SK-N-DZ (cell line): Measurements from ENCODE around the gene NAXE.
"Not testable (repeated sequence)": the region's sequence is repeated elsewhere in the genome, so short reads cannot be mapped to it uniquely, and the experiment has no call there.

Experiments used
- DNase-seq: peaks from one replicate; pipeline ENCODE4 v3.0.0-alpha.2; 2015; ENCODE audit warnings: low spot score

NAXE gene

DNA sequence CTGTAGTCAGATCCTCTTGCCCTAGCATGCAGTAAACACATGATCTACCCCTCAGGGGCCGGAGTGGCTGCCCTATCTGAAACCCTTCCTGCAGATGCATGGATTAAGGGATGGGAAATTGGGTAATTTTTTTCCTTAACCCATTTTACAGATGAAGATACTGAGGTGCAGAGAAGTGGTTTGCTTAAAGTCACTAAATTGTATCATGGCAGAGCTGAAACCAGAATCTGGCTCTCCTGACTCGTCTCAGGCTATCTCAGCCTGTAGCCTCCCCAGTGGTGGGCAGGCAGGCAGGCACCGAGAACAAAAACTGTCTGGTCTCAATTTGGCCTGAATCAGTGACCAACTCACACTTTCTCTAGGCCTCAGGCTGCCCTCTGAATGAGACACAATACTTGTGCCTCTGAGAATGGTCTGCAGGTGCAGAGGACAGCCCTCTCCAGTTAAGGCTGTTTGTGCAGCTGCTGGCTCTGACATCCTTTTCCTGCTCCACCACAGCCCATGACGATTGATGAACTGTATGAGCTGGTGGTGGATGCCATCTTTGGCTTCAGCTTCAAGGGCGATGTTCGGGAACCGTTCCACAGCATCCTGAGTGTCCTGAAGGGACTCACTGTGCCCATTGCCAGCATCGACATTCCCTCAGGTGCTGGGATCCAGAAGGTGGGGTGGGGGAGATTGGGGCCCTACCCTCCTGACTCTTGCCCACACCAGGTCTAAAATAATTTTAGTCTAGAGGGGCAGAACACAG, 1.5 kb downstream of the NAXE start:
- no peak for DNase-seq

GRCh38 chr1:156593661-156593989, 2.0 kb downstream of the NAXE start:
- no peak for DNase-seq

- no peak for DNase-seq
Observed at GRCh38 chr1:156594190-156594589, 2.6 kb downstream of the NAXE start.

- no peak for DNase-seq
Observed at GRCh38 chr1:156595016-156595415, 3.4 kb downstream of the NAXE start.

GRCh38 chr1:156596426-156596825, 4.8 kb downstream of the NAXE start:
- DNase-seq: no peak

DNA sequence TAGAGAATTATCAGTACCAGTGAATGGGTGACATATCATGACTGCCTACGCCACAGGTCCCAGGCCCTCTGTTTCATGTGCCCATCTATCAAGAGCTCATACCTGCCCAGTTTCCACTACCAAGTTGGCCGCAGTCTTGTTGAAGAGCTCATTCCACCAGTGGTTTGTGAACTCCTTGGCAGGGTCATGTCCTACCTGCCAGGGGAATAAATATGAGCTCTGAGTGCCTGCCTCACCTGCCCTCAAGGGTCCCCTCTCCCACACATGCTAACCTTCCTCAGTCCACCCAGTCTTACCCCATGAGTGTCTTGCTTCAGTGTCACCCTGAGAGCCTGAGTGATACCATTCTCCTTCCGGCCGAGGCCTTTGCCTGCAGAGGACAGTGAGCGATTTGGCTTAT, 6.5 kb downstream of the NAXE start:
- no peak for DNase-seq

GRCh38 chr1:156598731-156599432, 7.3 kb downstream of the NAXE start:
- DNase-seq: no peak

DNA sequence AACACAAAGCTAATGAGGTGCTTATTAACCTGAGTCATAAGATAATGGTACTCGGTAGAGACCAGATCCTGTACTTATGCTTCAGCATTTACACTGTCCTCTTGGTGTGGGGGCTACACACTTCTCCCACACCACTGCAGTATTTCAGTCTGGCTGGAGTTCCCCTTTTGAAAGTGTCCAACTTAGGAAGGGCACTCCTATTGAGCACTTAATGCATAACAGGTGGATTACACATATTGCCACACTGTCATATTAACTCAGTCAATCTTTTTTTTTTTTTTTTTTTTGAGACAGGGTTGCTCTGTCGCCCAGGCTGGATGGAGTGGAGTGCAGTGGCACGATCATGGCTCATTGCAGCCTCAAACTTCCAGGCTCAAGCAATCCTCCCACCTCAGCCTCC, 8.2 kb downstream of the NAXE start:
- DNase-seq: no peak

DNA sequence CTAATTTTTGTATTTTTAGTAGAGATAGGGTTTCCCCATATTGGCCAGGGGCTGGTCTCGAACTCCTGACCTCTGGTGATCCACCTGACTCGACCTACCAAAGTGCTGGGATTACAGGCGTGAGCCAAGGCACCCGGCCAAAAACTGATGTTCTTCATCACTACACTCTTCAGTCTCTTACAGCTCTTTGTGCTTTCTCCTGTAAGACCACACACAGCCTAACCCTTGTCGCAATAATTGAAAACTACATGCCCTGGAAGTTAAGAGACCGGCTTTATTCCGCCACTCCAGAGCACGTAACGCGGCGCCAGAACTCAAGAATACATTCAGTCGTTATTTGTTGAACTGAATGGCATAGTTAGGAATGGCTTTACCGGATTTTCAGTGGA, 9.2 kb downstream of the NAXE start:
- no peak for DNase-seq

DNA sequence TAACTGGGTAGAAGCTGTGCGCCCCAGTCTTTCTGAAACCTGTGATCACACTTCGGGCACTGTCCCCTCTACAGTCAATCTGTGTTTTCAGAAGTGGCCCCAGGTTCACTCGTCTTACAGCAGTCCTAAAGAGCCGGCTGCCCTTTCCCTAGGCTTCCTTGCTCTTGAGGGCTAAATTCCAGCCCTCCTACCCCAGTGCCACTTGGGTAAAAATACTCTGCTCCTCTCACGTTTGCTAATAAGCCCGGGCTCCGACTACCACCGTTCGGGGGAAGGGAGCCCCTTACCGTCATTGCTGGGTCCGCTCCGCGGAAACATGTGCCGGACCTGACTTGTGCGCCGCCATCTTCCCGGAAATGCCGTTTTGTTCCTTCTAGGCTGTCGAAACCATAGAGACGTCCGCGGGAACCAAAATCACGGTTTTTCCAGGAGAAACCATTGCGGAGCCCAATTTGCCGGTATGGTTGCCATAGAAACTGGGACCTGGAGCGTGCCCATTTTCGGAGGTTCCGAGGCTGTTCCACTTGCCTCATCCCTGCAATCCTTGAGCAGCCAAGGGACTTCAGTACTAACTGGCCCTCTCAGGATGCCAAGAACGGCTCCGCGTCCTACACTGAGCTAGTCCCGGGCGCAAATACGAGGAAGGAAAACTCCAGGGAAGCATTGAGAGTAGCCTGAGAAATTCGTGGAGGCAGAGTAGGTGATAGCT, 9.7 kb downstream of the NAXE start, which contains the start of gene GPATCH4:
Gene GPATCH4 (minus strand): TSS at position 358 of the 709 bp plus-strand sequence.
- peak; percentile 91 for DNase-seq

DNA sequence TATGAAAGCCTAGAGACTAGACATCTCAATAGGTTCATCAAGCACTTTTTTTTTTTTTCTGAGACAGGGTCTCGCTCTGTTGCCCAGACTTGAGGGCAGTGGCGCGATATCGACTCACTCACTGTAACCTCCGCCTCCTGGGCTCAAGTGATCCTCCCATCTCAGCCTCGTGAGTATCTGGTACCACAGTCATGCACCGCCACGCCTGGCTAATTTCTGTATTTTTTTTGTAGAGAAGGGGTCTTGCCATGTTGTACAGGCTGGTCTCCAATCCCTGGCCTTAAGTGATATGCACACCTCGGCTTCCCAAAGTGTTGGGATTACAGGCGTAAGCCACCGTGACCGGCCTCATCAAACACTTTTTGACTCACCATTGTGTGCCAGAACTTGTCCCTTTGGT, 10.3 kb downstream of the NAXE start:
- DNase-seq: no peak

DNA sequence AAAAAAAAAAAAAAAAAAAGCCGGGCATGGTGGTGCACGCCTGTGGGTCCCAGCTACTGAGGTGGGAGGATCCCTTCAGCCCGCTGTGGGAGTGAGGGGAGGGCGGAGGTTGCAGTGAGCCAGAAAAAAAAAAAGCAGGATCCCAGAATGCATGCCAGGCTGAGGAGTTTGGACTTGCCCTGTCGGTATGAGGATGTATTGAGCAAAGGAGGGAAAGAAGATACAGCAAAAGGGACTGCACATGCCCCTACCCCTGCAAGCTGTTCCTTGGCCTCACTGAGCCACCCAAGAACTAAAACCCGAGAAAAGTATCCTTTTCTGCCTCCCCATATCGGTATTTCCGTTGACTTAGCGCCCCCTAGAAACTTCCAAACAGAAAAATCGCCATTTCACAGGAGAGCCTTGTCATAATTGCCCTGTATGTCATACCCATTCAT, 11.0 kb downstream of the NAXE start:
- DNase-seq: no peak

- not testable (repeated sequence) for DNase-seq
Observed at GRCh38 chr1:156607344-156607743, 15.8 kb downstream of the NAXE start.

DNA sequence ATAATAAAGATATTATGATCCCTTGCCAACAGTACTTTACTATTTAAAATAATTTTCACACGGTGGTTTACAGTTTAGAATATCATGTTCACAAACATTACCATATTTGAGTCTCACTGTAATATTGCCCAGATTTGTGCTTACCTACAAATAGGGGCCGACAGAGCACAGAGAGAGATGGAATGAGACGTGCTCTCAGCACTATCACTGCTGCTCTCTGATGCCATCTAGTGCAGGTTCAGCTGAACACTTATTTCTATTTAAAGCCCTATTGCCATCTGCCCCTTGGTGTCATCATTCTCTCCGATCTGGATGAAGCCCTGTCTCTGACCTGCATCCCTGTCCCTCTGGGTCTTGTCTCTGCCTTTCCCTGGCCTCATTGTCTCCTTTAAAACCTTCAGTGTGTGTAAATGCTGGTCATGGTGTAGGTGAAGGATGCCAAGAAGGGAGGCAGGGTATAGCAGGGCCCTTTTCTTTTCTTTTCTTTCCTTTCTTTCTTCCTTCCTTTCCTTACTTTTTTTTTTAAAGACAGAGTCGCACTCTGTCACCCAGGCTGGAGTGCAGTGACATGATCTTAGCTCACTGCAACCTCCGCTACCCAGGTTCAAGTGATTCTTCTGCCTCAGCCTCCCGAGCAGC, 16.6 kb downstream of the NAXE start:
- peak; percentile 87 for DNase-seq

GRCh38 chr1:156608981-156609380, 17.4 kb downstream of the NAXE start:
- DNase-seq: peak; percentile 64

GRCh38 chr1:156610072-156610471, 18.5 kb downstream of the NAXE start:
- DNase-seq: not testable (repeated sequence)

DNA sequence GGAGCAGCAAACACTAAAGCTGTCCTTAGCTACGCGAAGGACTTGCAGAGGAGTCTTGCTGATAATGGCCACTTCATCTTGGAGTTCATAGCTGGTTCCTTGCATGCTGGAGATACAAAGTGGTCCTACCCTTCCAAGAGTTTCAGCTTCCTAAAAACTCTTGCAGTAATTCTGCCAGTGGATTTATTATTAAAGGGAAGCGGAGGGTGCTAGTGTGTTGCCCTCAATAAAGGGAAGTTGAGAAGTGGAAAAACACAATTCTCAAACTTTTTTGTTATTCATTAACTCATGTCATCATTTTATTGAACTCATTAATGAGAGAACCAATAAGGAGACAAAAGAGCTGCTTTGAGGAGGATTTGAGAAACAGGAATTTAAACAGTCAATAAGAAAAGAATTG, 21.1 kb downstream of the NAXE start:
- DNase-seq: no peak

GRCh38 chr1:156615946-156616345, 24.4 kb downstream of the NAXE start:
- DNase-seq: no peak

DNA sequence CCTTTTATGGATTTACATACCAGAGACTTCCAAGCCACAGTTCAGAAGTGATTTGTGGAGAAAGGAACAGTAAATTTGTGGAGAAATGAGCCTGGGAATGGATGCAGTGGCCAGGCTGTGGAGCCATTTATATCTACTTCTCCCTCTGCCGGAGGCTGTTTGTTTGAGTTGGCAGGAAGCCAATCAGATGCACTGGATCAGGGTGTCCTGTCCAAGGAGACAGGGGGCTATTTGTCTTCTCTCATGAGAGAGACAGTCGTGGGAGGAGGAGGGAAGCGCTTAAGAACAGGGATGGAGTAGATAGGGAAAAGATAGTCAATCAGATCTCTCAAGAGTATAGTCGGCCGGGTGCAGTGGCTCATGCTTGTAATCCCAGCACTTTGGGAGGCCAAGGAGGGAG, 24.9 kb downstream of the NAXE start:
- peak; percentile 99 for DNase-seq

- peak; percentile 74 for DNase-seq
Observed at GRCh38 chr1:156618853-156619581, 27.4 kb downstream of the NAXE start, which contains the start of gene HAPLN2. TSS of gene HAPLN2 (plus strand) at chr1:156619415. CDS start at chr1:156623491, 4,076 bp downstream.

DNA sequence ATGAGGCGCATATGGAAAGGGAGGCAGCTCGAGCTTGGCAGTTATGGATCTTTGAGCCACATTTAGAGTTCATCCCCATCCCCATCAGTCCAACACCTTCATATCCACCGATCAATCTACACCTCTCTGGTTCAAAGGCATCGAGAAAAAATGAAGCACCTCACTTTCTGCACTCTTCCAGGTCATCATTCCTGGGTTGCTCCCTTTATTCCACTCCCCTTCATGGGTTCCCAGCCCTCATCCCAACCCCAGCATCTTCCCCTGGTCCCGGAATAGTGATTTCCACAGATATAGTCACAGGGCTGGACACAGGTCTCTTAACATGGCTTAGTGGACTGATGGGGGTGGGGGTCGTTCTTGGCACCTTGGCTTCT, 28.0 kb downstream of the NAXE start:
- no peak for DNase-seq
